DND-41 (cell line): ENCODE results near the gene PDE8A.

Source experiments
- CTCF ChIP-seq: IDR thresholded peaks from 2 replicates; pipeline ENCODE4 v1.5.1; 2012; ENCODE audit warnings: borderline replicate concordance, low read length, moderate library complexity, mild to moderate bottlenecking; ENCODE audit not compliant: poor library complexity, severe bottlenecking; ENCODE audit errors: extremely low read depth
- EZH2 ChIP-seq: IDR thresholded peaks from 3 replicates; pipeline ENCODE4 v1.6.1; 2012; ENCODE audit warnings: borderline replicate concordance, low read depth, mild to moderate bottlenecking, moderate library complexity, low read length, inconsistent platforms; ENCODE audit not compliant: severe bottlenecking

- TF ChIP-seq EZH2: no peak
- no peak for TF ChIP-seq CTCF
Observed at GRCh38 chr15:84960391-84961113, 21.1 kb upstream of the PDE8A start.
